Epithelial cell of proximal tubule (primary cell): ENCODE measurements around the gene C4orf51. TPM values are rescaled to one million over a fixed set of nuclear protein-coding genes. Genes with fewer than 3 reads are reported as not detected.
A peak's percentile ranks its signal among the peaks of the same experiment; 100 is the strongest.

ENCODE experiments used
- DNase-seq: peaks from one replicate; pipeline ENCODE4 v3.0.0-alpha.2; 2011; ENCODE audit warnings: low read depth
- H3K4me3 ChIP-seq: 2 replicates; pipeline ENCODE4 v1.5.1; 2011; ENCODE audit warnings: low read depth, mild to moderate bottlenecking, low read length
- total RNA-seq: library from RNA; depleted of rRNA; stranded (reverse); fragments of >200 nt; gene quantifications from 2 replicates; pipeline ENCODE4 v1.2.3, GENCODE V29; 2015
- TF ChIP-seq, protein P1 (sequence below): conservative IDR thresholded peaks from 2 replicates; pipeline ENCODE4 v1.5.1; 2012; ENCODE audit warnings: low read depth, mild to moderate bottlenecking, low read length

Gene C4orf51
- total RNA-seq, 1 donor from 2014 or later = not detected

DNA sequence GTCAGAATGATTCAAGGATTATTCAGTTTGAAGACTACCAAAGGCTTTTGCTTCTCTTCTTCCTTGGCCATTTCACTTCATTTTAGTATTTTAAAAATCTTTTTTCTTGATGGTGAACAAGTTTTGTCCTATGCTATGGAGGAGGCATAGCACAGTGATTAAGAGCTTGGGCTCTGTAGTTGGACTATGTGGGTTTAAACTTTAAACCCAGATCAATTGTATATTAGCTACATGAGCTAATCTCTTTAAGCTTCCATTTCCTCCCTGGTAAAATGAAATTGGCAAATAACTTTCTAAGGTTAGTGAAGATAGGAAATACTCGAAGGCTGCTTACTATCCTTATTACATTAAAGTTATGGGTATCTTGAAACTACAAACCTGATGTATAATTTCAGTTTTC lies 23.8 kb upstream of the C4orf51 start:
- no peak for DNase-seq
- TF ChIP-seq, protein P1, sequence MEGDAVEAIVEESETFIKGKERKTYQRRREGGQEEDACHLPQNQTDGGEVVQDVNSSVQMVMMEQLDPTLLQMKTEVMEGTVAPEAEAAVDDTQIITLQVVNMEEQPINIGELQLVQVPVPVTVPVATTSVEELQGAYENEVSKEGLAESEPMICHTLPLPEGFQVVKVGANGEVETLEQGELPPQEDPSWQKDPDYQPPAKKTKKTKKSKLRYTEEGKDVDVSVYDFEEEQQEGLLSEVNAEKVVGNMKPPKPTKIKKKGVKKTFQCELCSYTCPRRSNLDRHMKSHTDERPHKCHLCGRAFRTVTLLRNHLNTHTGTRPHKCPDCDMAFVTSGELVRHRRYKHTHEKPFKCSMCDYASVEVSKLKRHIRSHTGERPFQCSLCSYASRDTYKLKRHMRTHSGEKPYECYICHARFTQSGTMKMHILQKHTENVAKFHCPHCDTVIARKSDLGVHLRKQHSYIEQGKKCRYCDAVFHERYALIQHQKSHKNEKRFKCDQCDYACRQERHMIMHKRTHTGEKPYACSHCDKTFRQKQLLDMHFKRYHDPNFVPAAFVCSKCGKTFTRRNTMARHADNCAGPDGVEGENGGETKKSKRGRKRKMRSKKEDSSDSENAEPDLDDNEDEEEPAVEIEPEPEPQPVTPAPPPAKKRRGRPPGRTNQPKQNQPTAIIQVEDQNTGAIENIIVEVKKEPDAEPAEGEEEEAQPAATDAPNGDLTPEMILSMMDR = no peak

DNA sequence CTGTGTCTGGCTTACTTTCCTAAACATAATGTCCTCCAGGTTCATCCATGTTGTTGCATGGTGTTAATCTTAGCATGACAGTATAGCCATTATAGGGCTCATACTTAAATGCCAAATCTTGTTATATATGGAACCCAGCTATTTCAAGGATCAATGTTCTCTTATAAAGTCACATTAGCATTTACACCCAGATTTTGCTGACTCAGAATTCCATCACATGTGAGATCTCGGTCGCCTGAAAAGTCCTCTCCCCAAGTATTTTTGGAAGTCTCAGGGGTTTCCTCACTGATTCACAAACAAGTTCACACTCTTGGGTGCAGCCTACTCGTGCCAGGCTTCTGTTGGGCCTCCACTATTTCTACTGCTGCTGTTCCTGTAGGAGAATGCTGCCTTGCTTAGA lies 19.9 kb upstream of the C4orf51 start:
- no peak overlapping the region for H3K4me3 ChIP-seq
- TF ChIP-seq, protein P1 = no peak
- no peak for DNase-seq

More for the DNA sequence above, 23.8 kb upstream of the C4orf51 start:
- no peak overlapping the region for H3K4me3 ChIP-seq

DNA sequence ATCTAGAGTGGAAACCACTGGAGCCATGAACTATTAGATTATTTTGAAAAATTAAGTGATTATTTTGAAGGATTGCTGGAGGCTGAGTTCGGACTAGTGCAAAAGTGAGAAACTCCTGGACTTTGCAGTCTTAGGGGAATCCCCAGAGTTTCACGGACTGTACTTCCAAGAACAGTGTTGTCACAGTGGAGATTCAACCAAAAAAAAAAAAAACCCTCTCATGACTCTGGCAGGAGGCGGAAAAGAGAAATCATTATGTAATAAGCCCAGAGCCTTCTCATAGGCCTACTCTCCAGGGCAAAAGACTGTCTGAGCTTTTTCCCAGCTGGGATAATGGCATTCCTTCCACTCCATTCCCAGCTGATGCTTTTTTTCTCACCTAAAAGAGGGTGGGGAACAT lies 16.8 kb upstream of the C4orf51 start:
- TF ChIP-seq, protein P1 = no peak
- H3K4me3 ChIP-seq = no peak overlapping the region
- no peak for DNase-seq

DNA sequence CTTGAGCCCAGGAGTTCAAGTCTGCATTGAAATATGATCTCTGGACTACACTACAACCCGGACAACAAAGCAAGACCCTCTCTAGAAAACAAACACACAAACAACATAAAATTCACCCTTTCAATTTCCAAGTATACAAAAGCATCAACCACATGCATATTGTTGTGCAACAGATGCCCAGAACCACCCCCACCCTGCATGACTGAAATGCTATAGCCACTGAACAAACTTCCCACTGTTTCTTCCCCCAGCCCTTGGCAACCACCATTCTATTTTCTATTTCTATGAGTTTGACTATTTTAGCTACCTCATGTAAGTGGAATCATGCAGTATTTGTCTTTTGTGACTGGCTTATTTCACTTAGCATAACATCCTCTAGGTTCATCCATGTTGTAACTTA lies 14.2 kb upstream of the C4orf51 start:
- TF ChIP-seq, protein P1 = no peak
- H3K4me3 ChIP-seq = no peak overlapping the region
- no peak for DNase-seq

DNA sequence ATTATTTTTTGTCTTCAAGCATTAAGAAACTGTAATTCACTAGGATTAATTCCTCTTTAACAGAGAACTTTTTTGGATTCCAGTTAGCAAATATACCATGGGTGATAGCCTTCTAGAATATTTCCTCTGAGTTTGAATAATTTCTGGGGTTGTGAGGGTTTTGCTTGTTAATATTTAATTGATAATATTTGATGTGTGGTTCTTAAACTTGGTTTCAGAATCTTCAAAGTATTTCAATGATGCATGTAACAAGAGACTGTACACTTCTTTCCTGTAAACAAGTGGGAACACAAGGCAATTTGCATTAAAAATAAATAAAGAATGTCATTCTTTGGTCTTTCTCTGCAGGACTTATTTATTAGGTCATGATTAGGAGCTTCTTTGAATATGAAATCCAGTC lies 9.5 kb upstream of the C4orf51 start:
- H3K4me3 ChIP-seq = no peak overlapping the region
- no peak for DNase-seq
- TF ChIP-seq, protein P1 = no peak

DNA sequence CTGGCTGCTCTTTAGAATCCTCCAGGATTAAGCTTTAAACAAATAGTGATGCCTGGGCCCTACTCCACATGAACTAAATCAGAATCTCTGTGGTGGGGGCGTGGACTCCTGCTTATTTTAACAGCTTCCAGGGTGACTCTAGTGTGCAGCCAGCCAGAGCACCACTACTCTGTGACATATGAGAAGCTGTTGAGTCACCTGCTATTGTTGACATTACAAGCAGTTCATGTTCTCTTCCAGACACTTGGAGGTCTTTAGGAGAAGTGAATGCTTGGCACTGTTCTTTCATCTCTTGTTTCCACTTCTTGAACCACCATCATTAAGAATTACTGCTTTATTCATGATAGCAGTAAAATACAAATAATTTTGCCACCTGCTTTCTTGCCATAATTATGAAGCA lies 426 bp upstream of the C4orf51 start:
- no peak overlapping the region for H3K4me3 ChIP-seq
- TF ChIP-seq, protein P1 = no peak
- DNase-seq = peak; percentile 69

DNA sequence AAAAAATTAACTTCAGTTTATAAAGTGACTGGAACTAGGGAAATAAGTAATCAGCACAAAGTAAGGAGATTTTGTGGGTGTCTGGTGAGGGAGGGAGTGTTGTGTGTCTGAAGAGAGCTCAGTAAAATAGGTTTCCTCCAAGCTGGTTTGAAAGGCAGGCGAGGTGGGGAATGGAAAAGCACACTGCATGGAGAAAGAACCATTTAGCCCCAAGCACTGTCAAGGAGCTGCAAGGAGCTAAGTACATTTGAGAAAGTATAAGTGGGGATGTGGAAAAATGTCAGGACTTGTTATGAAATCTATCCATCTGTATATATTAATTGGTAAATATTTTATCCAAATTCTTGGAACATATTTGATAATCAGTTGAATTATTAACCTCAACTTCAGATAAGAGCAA lies 956 bp downstream of the C4orf51 start:
- TF ChIP-seq, protein P1 = no peak
- no peak overlapping the region for H3K4me3 ChIP-seq
- no peak for DNase-seq
